GM12878 (cell line): ENCODE results near the gene SIAH2. TPM values are rescaled to one million over a fixed set of nuclear protein-coding genes. Genes with fewer than 3 reads are reported as not detected.

Experiments
- ATAC-seq: fragments of 200-7000 bp; cut with Tn5 transposase; 3 replicates; pipeline ENCODE4 v1.9.1; 2020; ENCODE audit warnings: mild to moderate bottlenecking, moderate library complexity
- BruUV-seq: library from RNA; stranded (reverse); fragments of 400-500 nt; replicated peaks from 2 replicates; lab custom pipeline; 2021; lab: Mats Ljungman, UMichigan
- CTCF ChIA-PET: fragments of 300-600 bp; sonication (Branson Sonifier 250); formaldehyde crosslinking; extraction: SDS; loops from one replicate; lab custom pipeline; 2021; ENCODE audit warnings: inconsistent platforms; lab: Yijun Ruan, JAX
- POLR2A ChIA-PET: fragments of 350-600 bp; formaldehyde crosslinking; extraction: SDS; loops from one replicate; lab custom pipeline; 2021; ENCODE audit warnings: inconsistent platforms; lab: Charles Lee
- RAD21 ChIA-PET: fragments of 300-600 bp; sonication (Branson Sonifier 250); formaldehyde crosslinking; loops from one replicate; lab custom pipeline; 2023; ENCODE audit warnings: antibody characterized with exemption; ENCODE audit not compliant: unreplicated experiment; lab: Charles Lee
- SMC1A ChIA-PET: fragments of 300-600 bp; sonication (Branson Sonifier 250); formaldehyde crosslinking; loops from one replicate; lab custom pipeline; 2023; ENCODE audit not compliant: unreplicated experiment, uncharacterized antibody; lab: Charles Lee
- DNase-seq: peaks from one replicate; pipeline ENCODE4 v3.0.0-alpha.2; 2011; ENCODE audit warnings: low read depth, low spot score
- FAIRE-seq: peaks from 3 replicates; lab custom pipeline; 2011; peaks lifted over from hg19 to GRCh38; lab: Jason Lieb, UNC
- H2AFZ ChIP-seq: 2 replicates; pipeline ENCODE4 v1.6.0; 2011; ENCODE audit warnings: low read depth, low read length, control low read depth; ENCODE audit not compliant: control insufficient read depth
- H3K27ac ChIP-seq: 2 replicates; pipeline ENCODE4 v1.5.1; 2011; ENCODE audit warnings: control low read depth; ENCODE audit not compliant: control insufficient read depth, insufficient read depth
- H3K27me3 ChIP-seq, 2 experiments: replicated peaks in 1 of 2; 2 replicates each; pipeline versions ENCODE4 v1.6.0 to v1.6.1; 2011; ENCODE audit warnings: low read length in 1 of 2; ENCODE audit not compliant: control insufficient read depth in 2 of 2, insufficient read depth in 2 of 2
- H3K36me3 ChIP-seq, 2 experiments: 2 replicates each; pipeline ENCODE4 v1.5.1; 2011; ENCODE audit warnings: low read length in 1 of 2; ENCODE audit not compliant: control insufficient read depth in 2 of 2, insufficient read depth in 2 of 2
- H3K4me1 ChIP-seq: 2 replicates; pipeline ENCODE4 v1.6.1; 2011; ENCODE audit warnings: mild to moderate bottlenecking, low read length, moderate library complexity, mixed read lengths; ENCODE audit not compliant: control insufficient read depth, insufficient read depth
- H3K4me2 ChIP-seq: 2 replicates; pipeline ENCODE4 v1.6.0; 2011; ENCODE audit warnings: control low read depth; ENCODE audit not compliant: control insufficient read depth, insufficient read depth
- H3K4me3 ChIP-seq: fragments of 200-600 bp; sonication (generic); 2 replicates; pipeline ENCODE4 v1.5.1; 2016
- H3K79me2 ChIP-seq: 2 replicates; pipeline ENCODE4 v1.6.0; 2011; ENCODE audit warnings: low read length; ENCODE audit not compliant: control insufficient read depth, insufficient read depth
- H3K9ac ChIP-seq: 2 replicates; pipeline ENCODE4 v1.8.0; 2011; ENCODE audit warnings: low read length, control low read depth, mixed read lengths; ENCODE audit not compliant: control insufficient read depth, insufficient read depth
- H3K9me3 ChIP-seq: replicated peaks from 3 replicates; pipeline ENCODE4 v1.5.1; 2011; ENCODE audit warnings: mild to moderate bottlenecking, low read length; ENCODE audit not compliant: control insufficient read depth, insufficient read depth
- H4K20me1 ChIP-seq: 2 replicates; pipeline ENCODE4 v1.6.0; 2011; ENCODE audit not compliant: control insufficient read depth, insufficient read depth
- BACH1 ChIP-seq: fragments of 450-650 bp; IDR thresholded peaks from 2 replicates; pipeline ENCODE4 v1.6.1; 2017; ENCODE audit warnings: mild to moderate bottlenecking, borderline replicate concordance
- DPF2 ChIP-seq: fragments of 450-650 bp; IDR thresholded peaks from 2 replicates; pipeline ENCODE4 v1.6.1; 2017; ENCODE audit warnings: mild to moderate bottlenecking
- FOS ChIP-seq: IDR thresholded peaks from 3 replicates; pipeline ENCODE4 v1.6.1; 2011; ENCODE audit warnings: borderline replicate concordance; ENCODE audit not compliant: insufficient read length; ENCODE audit errors: extremely low read depth
- GATAD2B ChIP-seq: fragments of 450-650 bp; conservative IDR thresholded peaks from 2 replicates; pipeline ENCODE4 v1.6.1; 2017; ENCODE audit warnings: low read depth, mild to moderate bottlenecking, moderate library complexity
- IKZF1 ChIP-seq: fragments of 450-650 bp; conservative IDR thresholded peaks from 2 replicates; pipeline ENCODE4 v1.6.1; 2017; ENCODE audit warnings: antibody characterized with exemption, mild to moderate bottlenecking
- IKZF2 ChIP-seq, 2 experiments: fragments of 450-650 bp; IDR thresholded peaks; 2 replicates each; pipeline ENCODE4 v1.6.1; 2017; ENCODE audit warnings: mild to moderate bottlenecking in 2 of 2, moderate library complexity in 2 of 2
- MTA2 ChIP-seq: fragments of 450-650 bp; IDR thresholded peaks from 2 replicates; pipeline ENCODE4 v1.6.1; 2016; ENCODE audit warnings: low read depth, mild to moderate bottlenecking, moderate library complexity
- MTA3 ChIP-seq: IDR thresholded peaks from 2 replicates; pipeline ENCODE4 v1.6.1; 2012; ENCODE audit warnings: low read length, inconsistent platforms, borderline replicate concordance
- NBN ChIP-seq: fragments of 450-650 bp; IDR thresholded peaks from 2 replicates; pipeline ENCODE4 v1.6.1; 2016
- NR2F1 ChIP-seq: fragments of 450-650 bp; conservative IDR thresholded peaks from 2 replicates; pipeline ENCODE4 v1.6.1; 2017; ENCODE audit warnings: mild to moderate bottlenecking
- RCOR1 ChIP-seq: conservative IDR thresholded peaks from 2 replicates; pipeline ENCODE4 v1.6.1; 2012; ENCODE audit warnings: low read depth, low read length, improper control_type of control experiment
- SPI1 ChIP-seq: IDR thresholded peaks from 2 replicates; pipeline ENCODE4 v1.6.1; 2011; ENCODE audit warnings: low read depth, mild to moderate bottlenecking, low read length, moderate library complexity, borderline replicate concordance; ENCODE audit not compliant: insufficient read depth
- YY1 ChIP-seq: IDR thresholded peaks from 2 replicates; pipeline ENCODE4 v1.6.1; 2011; ENCODE audit warnings: low read depth, mild to moderate bottlenecking, low read length
- ZNF274 ChIP-seq: IDR thresholded peaks from one replicate; pipeline ENCODE4 v1.8.0; 2011; ENCODE audit not compliant: insufficient read length, insufficient read depth
- ZNF622 ChIP-seq: fragments of 450-650 bp; IDR thresholded peaks from 2 replicates; pipeline ENCODE4 v1.6.1; 2017; ENCODE audit warnings: mild to moderate bottlenecking, inconsistent platforms
- WGBS: methylation state at CpG from one replicate; pipeline ENCODE4 v1.1.6; 2016; ENCODE audit warnings: low lambda C conversion rate; ENCODE audit not compliant: insufficient replicate concordance, insufficient coverage; ENCODE audit errors: missing lambda C conversion rate; 5-methylcytosine and 5-hydroxymethylcytosine counted together
- in situ Hi-C: fragments of 300-500 bp; cut with MboI; formaldehyde crosslinking; loops from 9 replicates; pipeline ENCODE4 v1.14.3; 2018; ENCODE audit warnings: mixed read lengths
- intact Hi-C: fragments of 100-400 bp; cut with micrococcal nuclease; formaldehyde crosslinking; loops from one replicate; pipeline ENCODE4 v1.14.2; 2022; ENCODE audit not compliant: unreplicated experiment
- polyA plus RNA-seq, 11 experiments: library from polyadenylated mRNA; depleted of rRNA in 4 of 11; unstranded in 6 of 11; stranded (reverse) in 5 of 11; fragments of >200 nt; fragmentation: Nextera tagmentation in 4 of 11; fragmentation: Illumina TruSeq in 1 of 11; extraction: Ambion mirVana in 4 of 11; extraction: Trizol in 1 of 11; gene quantifications; 1 replicate in 1 of 11; 2 replicates in 10 of 11; pipeline versions ENCODE4 v1.2.1 to v1.2.3, GENCODE V29; 2011 to 2016; ENCODE audit warnings: inconsistent platforms in 2 of 11, missing spikeins in 2 of 11, low read depth in 1 of 11
- total RNA-seq, 4 experiments: library from RNA; depleted of rRNA in 3 of 4; stranded (reverse); fragments of >200 nt in 3 of 4; fragmentation: Illumina TruSeq in 1 of 4; extraction: Trizol in 1 of 4; gene quantifications; 2 replicates each; pipeline versions ENCODE4 v1.2.1 to v1.2.3, GENCODE V29; 2013 to 2021
- TF ChIP-seq, protein P1 (sequence below): fragments of 450-650 bp; IDR thresholded peaks from 2 replicates; pipeline ENCODE4 v1.6.1; 2016; ENCODE audit warnings: mild to moderate bottlenecking
- TF ChIP-seq, protein P2 (sequence below), 3 experiments: IDR thresholded peaks in 2 of 3; conservative IDR thresholded peaks in 1 of 3; 2 replicates each; pipeline ENCODE4 v1.5.1; 2011; ENCODE audit warnings: low read depth in 3 of 3, low read length in 3 of 3, mild to moderate bottlenecking in 3 of 3, control low read depth in 2 of 3, moderate library complexity in 2 of 3, inconsistent platforms in 1 of 3, mixed read lengths in 1 of 3; ENCODE audit not compliant: control insufficient read depth in 2 of 3, insufficient read depth in 1 of 3; ENCODE audit errors: extremely low read depth in 1 of 3
- TF ChIP-seq, protein P3 (sequence below): fragments of 450-650 bp; IDR thresholded peaks from 2 replicates; pipeline ENCODE4 v1.6.1; 2017; ENCODE audit warnings: antibody characterized with exemption, mild to moderate bottlenecking, moderate library complexity

Gene SIAH2
- total and polyA plus RNA-seq, 10 of the 15 experiments (the other 5 are each of a cell fraction or from before 2014, with no cell fraction given), result 3.3 to 51.5 (median 29.7) TPM

DNA sequence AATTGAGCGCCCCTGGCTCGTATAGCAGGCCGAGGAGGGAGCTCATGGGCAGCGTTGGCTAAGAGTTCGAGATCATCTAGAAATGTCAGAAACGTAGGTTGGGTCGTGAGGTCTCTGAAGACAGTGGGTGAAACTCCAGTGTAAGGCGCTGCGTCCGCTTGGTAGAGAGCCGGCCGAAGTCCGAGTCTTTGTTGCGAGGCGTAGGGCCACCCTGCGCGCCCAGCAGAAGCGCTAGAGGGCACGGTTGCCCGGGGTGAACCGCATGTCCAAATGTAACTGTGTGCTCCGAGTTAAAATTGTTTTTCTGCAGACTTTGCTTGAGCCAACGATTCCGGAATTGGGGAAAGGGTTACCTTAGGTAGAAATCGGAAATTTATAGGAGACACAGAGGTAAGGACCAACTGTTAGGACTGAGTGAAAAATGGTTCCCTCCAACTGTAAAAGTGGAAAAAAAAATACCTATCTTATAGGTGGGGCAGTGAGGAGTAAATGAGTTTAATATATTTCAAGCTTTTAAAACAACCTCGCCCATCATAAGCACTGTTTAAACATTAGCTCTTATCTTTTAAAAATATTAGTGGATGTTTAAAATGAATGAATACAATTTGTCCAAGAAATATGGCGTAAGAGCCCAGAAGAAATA, 993 bp upstream of the SIAH2 start:
- peaks cover 55% of the 10 kb centered on the region for H3K79me2 ChIP-seq
- ATAC-seq, result peak; percentile 58
- H3K4me1 ChIP-seq, result peaks cover 29% of the 10 kb centered on the region
- peak overlapping the region; percentile 94 for H3K4me3 ChIP-seq
- peak overlapping the region; percentile 77 for H3K27ac ChIP-seq
- no peaks in the 10 kb centered on the region for H3K27me3 ChIP-seq
- RAD21 ChIA-PET, result interaction anchor here (0.6 to 6.6 kb wide), 28 partner anchors 9 to 455 kb away, joined by 3 to 36 read pairs (median 4); partner anchors contain the start of genes ERICH6 and SELENOT
- SMC1A ChIA-PET, result interaction anchor here (0.6 to 8.5 kb wide), 27 partner anchors 9 to 1154 kb away, joined by 3 to 68 read pairs (median 4); no protein-coding TSS in a partner anchor
- BruUV-seq, result TSS peak; percentile 97
- FAIRE-seq, result no peak
- H3K36me3 ChIP-seq, result no peaks in the 10 kb centered on the region
- intact Hi-C loops, result loop anchor here (2.0 to 5.0 kb wide), 5 partner anchors 42 to 1508 kb away; partner anchors contain the start of genes EIF2A, SELENOT and SERP1
- H3K4me2 ChIP-seq, result peak overlapping the region; percentile 95
- POLR2A ChIA-PET, result interaction anchor here (0.8 to 7.1 kb wide), 16 partner anchors 9 to 354 kb away, joined by 3 to 40 read pairs (median 4); partner anchors contain the start of genes EIF2A, ERICH6, SELENOT and SERP1
- H3K9me3 ChIP-seq, result no peaks in the 10 kb centered on the region
- DNase-seq, result no peak
- CTCF ChIA-PET, result interaction anchor here (0.9 to 3.9 kb wide), 26 partner anchors 10 to 464 kb away, joined by 3 to 42 read pairs (median 5); partner anchors contain the start of gene ERICH6
- peak overlapping the region; percentile 31 for H2AFZ ChIP-seq
- in situ Hi-C loops, result no loop called here
- 6% methylated on average over 27 of the region's 27 CpGs for WGBS
- H4K20me1 ChIP-seq, result no peaks in the 10 kb centered on the region
- H3K9ac ChIP-seq, result peak overlapping the region; percentile 87
- TF ChIP-seq, protein P1, sequence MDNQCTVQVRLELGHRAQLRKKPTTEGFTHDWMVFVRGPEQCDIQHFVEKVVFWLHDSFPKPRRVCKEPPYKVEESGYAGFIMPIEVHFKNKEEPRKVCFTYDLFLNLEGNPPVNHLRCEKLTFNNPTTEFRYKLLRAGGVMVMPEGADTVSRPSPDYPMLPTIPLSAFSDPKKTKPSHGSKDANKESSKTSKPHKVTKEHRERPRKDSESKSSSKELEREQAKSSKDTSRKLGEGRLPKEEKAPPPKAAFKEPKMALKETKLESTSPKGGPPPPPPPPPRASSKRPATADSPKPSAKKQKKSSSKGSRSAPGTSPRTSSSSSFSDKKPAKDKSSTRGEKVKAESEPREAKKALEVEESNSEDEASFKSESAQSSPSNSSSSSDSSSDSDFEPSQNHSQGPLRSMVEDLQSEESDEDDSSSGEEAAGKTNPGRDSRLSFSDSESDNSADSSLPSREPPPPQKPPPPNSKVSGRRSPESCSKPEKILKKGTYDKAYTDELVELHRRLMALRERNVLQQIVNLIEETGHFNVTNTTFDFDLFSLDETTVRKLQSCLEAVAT, result peak; percentile 59
- TF ChIP-seq DPF2, result 0 out of 2 replicates have a peak, but pooled peaks have one; percentile 8
- peak; percentile 7 to 44; a peak in 1 of 4 replicates for TF ChIP-seq IKZF2 (IDR thresholded peaks at IDR 0.05)
- no peak for TF ChIP-seq YY1
- TF ChIP-seq, protein P2, sequence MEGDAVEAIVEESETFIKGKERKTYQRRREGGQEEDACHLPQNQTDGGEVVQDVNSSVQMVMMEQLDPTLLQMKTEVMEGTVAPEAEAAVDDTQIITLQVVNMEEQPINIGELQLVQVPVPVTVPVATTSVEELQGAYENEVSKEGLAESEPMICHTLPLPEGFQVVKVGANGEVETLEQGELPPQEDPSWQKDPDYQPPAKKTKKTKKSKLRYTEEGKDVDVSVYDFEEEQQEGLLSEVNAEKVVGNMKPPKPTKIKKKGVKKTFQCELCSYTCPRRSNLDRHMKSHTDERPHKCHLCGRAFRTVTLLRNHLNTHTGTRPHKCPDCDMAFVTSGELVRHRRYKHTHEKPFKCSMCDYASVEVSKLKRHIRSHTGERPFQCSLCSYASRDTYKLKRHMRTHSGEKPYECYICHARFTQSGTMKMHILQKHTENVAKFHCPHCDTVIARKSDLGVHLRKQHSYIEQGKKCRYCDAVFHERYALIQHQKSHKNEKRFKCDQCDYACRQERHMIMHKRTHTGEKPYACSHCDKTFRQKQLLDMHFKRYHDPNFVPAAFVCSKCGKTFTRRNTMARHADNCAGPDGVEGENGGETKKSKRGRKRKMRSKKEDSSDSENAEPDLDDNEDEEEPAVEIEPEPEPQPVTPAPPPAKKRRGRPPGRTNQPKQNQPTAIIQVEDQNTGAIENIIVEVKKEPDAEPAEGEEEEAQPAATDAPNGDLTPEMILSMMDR (IDR thresholded peaks at IDR 0.05 in 2 of 3, conservative IDR thresholded peaks at IDR 0.05 in 1 of 3; ENCODE audit: control insufficient read depth in 2 of 3, extremely low read depth in 1 of 3, insufficient read depth in 1 of 3, low read depth in 3 of 3, low read length in 3 of 3), result peak; percentile 35 to 65 (median 61)
- TF ChIP-seq GATAD2B, result peak; percentile 47
- no peak for TF ChIP-seq ZNF622
- TF ChIP-seq MTA2, result peak; percentile 28; the same call in 1 of the 2 replicates
- peak; percentile 51; the same call in 1 of the 2 replicates for TF ChIP-seq MTA3
- TF ChIP-seq, protein P3, sequence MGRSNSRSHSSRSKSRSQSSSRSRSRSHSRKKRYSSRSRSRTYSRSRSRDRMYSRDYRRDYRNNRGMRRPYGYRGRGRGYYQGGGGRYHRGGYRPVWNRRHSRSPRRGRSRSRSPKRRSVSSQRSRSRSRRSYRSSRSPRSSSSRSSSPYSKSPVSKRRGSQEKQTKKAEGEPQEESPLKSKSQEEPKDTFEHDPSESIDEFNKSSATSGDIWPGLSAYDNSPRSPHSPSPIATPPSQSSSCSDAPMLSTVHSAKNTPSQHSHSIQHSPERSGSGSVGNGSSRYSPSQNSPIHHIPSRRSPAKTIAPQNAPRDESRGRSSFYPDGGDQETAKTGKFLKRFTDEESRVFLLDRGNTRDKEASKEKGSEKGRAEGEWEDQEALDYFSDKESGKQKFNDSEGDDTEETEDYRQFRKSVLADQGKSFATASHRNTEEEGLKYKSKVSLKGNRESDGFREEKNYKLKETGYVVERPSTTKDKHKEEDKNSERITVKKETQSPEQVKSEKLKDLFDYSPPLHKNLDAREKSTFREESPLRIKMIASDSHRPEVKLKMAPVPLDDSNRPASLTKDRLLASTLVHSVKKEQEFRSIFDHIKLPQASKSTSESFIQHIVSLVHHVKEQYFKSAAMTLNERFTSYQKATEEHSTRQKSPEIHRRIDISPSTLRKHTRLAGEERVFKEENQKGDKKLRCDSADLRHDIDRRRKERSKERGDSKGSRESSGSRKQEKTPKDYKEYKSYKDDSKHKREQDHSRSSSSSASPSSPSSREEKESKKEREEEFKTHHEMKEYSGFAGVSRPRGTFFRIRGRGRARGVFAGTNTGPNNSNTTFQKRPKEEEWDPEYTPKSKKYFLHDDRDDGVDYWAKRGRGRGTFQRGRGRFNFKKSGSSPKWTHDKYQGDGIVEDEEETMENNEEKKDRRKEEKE, result no peak
- TF ChIP-seq SPI1, result no peak
- TF ChIP-seq IKZF1, result 0 out of 2 replicates have a peak, but pooled peaks have one; percentile 0
- TF ChIP-seq FOS, result no peak
- TF ChIP-seq RCOR1, result no peak
- 0 out of 2 replicates have a peak, but pooled peaks have one; percentile 28 for TF ChIP-seq NR2F1
- TF ChIP-seq ZNF274, result no peak
- TF ChIP-seq BACH1, result no peak
- TF ChIP-seq NBN, result 0 out of 2 replicates have a peak, but pooled peaks have one; percentile 57
